ENCODE measurements around the gene KCNQ1.

The KCNQ1 gene

GRCh38 chr11:2732940-2733628 lies 288.3 kb downstream of the KCNQ1 start:
- no peak for DNase-seq (ENCODE audit: low read depth in 2 of 2)

- no peak for DNase-seq (ENCODE audit: low read depth in 2 of 2)
Measured at GRCh38 chr11:2734181-2735052, 289.6 kb downstream of the KCNQ1 start.

- no peak for DNase-seq (ENCODE audit: low read depth in 2 of 2)
Measured at GRCh38 chr11:2735053-2735589, 290.3 kb downstream of the KCNQ1 start.

- no peak for DNase-seq (ENCODE audit: low read depth in 2 of 2)
Measured at GRCh38 chr11:2736577-2737225, 291.9 kb downstream of the KCNQ1 start.

- DNase-seq (ENCODE audit: low read depth in 2 of 2), result no peak
Measured at GRCh38 chr11:2737226-2737590, 292.4 kb downstream of the KCNQ1 start.

GRCh38 chr11:2737866-2738265 lies 293.1 kb downstream of the KCNQ1 start:
- DNase-seq (ENCODE audit: low read depth in 2 of 2), result no peak

GRCh38 chr11:2738551-2739431 lies 294.0 kb downstream of the KCNQ1 start:
- DNase-seq (ENCODE audit: low read depth in 2 of 2), result no peak

GRCh38 chr11:2739531-2740274 lies 294.9 kb downstream of the KCNQ1 start:
- DNase-seq (ENCODE audit: low read depth in 2 of 2), result no peak

GRCh38 chr11:2740275-2740940 lies 295.6 kb downstream of the KCNQ1 start:
- DNase-seq (ENCODE audit: low read depth in 2 of 2), result no peak

- DNase-seq (ENCODE audit: low read depth in 2 of 2), result no peak
Measured at GRCh38 chr11:2741006-2741376, 296.2 kb downstream of the KCNQ1 start.

- no peak for DNase-seq (ENCODE audit: low read depth in 2 of 2)
Measured at GRCh38 chr11:2741377-2742131, 296.7 kb downstream of the KCNQ1 start.

- no peak for DNase-seq (ENCODE audit: low read depth in 2 of 2)
Measured at GRCh38 chr11:2742201-2742600, 297.4 kb downstream of the KCNQ1 start.

- no peak for DNase-seq (ENCODE audit: low read depth in 2 of 2)
Measured at GRCh38 chr11:2742611-2743426, 298.0 kb downstream of the KCNQ1 start.

GRCh38 chr11:2743427-2744110 lies 298.8 kb downstream of the KCNQ1 start:
- DNase-seq (ENCODE audit: low read depth in 2 of 2), result no peak

GRCh38 chr11:2744166-2744565 lies 299.4 kb downstream of the KCNQ1 start:
- DNase-seq (ENCODE audit: low read depth in 2 of 2), result no peak

- DNase-seq (ENCODE audit: low read depth in 2 of 2), result no peak
Measured at GRCh38 chr11:2745511-2745910, 300.7 kb downstream of the KCNQ1 start.

- no peak for DNase-seq (ENCODE audit: low read depth in 2 of 2)
Measured at GRCh38 chr11:2746401-2747247, 301.8 kb downstream of the KCNQ1 start.

Measured in stimulated activated CD8-positive, alpha-beta memory T cell treated with anti-CD3 and anti-CD28 coated beads, Interleukin-15, amount 100 ng/mL, for 4 hours (primary cell).